GM20000 (cell line): ENCODE results near the gene MTOR.
"Not testable (repeated sequence)": the region's sequence is repeated elsewhere in the genome, so short reads cannot be mapped to it uniquely, and the experiment has no call there.

Experiments
- DNase-seq: peaks from one replicate; pipeline ENCODE4 v3.0.0; 2012; ENCODE audit warnings: low spot score
- CTCF ChIP-seq: IDR thresholded peaks from 2 replicates; pipeline ENCODE4 v1.5.1; 2012; ENCODE audit warnings: mild to moderate bottlenecking, control low read depth; ENCODE audit errors: extremely low read depth, missing control alignments

Gene MTOR

GRCh38 chr1:11262171-11263049 is at the start of gene MTOR:
MTOR (minus strand) TSS chr1:11262551; CDS start chr1:11259409, 3,142 bp downstream.
- no peak for TF ChIP-seq CTCF
- DNase-seq, result peak; percentile 98

GRCh38 chr1:11309385-11309784 is 47.0 kb upstream of the MTOR start:
- no peak for TF ChIP-seq CTCF
- no peak for DNase-seq

- TF ChIP-seq CTCF, result no peak
- DNase-seq, result no peak
Measured at GRCh38 chr1:11308699-11309224, 46.4 kb upstream of the MTOR start.

- DNase-seq, result no peak
- no peak for TF ChIP-seq CTCF
Measured at GRCh38 chr1:11307852-11308251, 45.5 kb upstream of the MTOR start.

- not testable (repeated sequence) for DNase-seq
Measured at GRCh38 chr1:11305516-11305915, 43.2 kb upstream of the MTOR start.

GRCh38 chr1:11302366-11302765 is 40.0 kb upstream of the MTOR start:
- DNase-seq, result no peak
- no peak for TF ChIP-seq CTCF

GRCh38 chr1:11301601-11302000 is 39.2 kb upstream of the MTOR start:
- no peak for DNase-seq
- TF ChIP-seq CTCF, result no peak

- DNase-seq, result no peak
- no peak for TF ChIP-seq CTCF
Measured at GRCh38 chr1:11299225-11299574, 36.8 kb upstream of the MTOR start.
